PC-3 (cell line): ENCODE data around the gene CTSD. TPM values are rescaled to one million over a fixed set of nuclear protein-coding genes. Genes with fewer than 3 reads are reported as not detected.

Experiments used
- ATAC-seq: fragments of 200-7000 bp; cut with Tn5 transposase; 2 replicates; pipeline ENCODE4 v1.9.1; 2020; ENCODE audit warnings: mild to moderate bottlenecking, moderate library complexity
- BruUV-seq: library from RNA; stranded (reverse); fragments of 400-500 nt; replicated peaks from 2 replicates; lab custom pipeline; 2021; lab: Mats Ljungman, UMichigan
- CTCF ChIA-PET: fragments of 300-600 bp; sonication (Branson Sonifier 250); formaldehyde crosslinking; loops from one replicate; lab custom pipeline; 2022; ENCODE audit warnings: antibody characterized with exemption; lab: Charles Lee
- POLR2A ChIA-PET: fragments of 300-600 bp; sonication (Branson Sonifier 250); formaldehyde crosslinking; loops from one replicate; lab custom pipeline; 2022; ENCODE audit warnings: antibody characterized with exemption; ENCODE audit not compliant: unreplicated experiment; lab: Charles Lee
- DNase-seq: peaks from one replicate; pipeline ENCODE4 v3.0.0-alpha.2; 2015
- H2AFZ ChIP-seq: fragments of 300-600 bp; sonication (generic); 2 replicates; pipeline ENCODE4 v1.6.0; 2016; ENCODE audit warnings: antibody characterized with exemption, low read length
- H3F3A ChIP-seq: fragments of 300-600 bp; sonication (generic); one replicate; pipeline ENCODE4 v1.6.0; 2017; ENCODE audit warnings: antibody characterized with exemption, low read length, control low read depth, mild to moderate bottlenecking; ENCODE audit not compliant: unreplicated experiment
- H3K27ac ChIP-seq: fragments of 300-600 bp; sonication (generic); 2 replicates; pipeline ENCODE4 v1.5.1; 2016; ENCODE audit warnings: mild to moderate bottlenecking, low read length
- H3K27me3 ChIP-seq: fragments of 300-600 bp; sonication (generic); 2 replicates; pipeline ENCODE4 v1.6.1; 2016; ENCODE audit warnings: low read length, mixed read lengths
- H3K36me3 ChIP-seq: fragments of 300-600 bp; sonication (generic); 2 replicates; pipeline ENCODE4 v1.6.1; 2016; ENCODE audit warnings: low read depth, mixed run types, low read length, mixed read lengths
- H3K4me1 ChIP-seq: fragments of 300-600 bp; sonication (generic); 2 replicates; pipeline ENCODE4 v1.5.1; 2016; ENCODE audit warnings: low read length; ENCODE audit not compliant: insufficient read depth
- H3K4me2 ChIP-seq: fragments of 300-600 bp; sonication (generic); 2 replicates; pipeline ENCODE4 v1.6.0; 2016; ENCODE audit warnings: low read length
- H3K4me3 ChIP-seq: fragments of 300-600 bp; sonication (generic); 2 replicates; pipeline ENCODE4 v1.5.1; 2016; ENCODE audit warnings: mild to moderate bottlenecking, low read length, mixed read lengths
- H3K79me2 ChIP-seq: fragments of 300-600 bp; sonication (generic); 2 replicates; pipeline ENCODE4 v1.6.1; 2017; ENCODE audit warnings: low read length, mixed read lengths
- H3K9ac ChIP-seq: fragments of 300-600 bp; sonication (generic); 2 replicates; pipeline ENCODE4 v1.6.0; 2016; ENCODE audit warnings: mild to moderate bottlenecking, low read length
- H3K9me2 ChIP-seq: fragments of 300-600 bp; sonication (generic); replicated peaks from 2 replicates; pipeline ENCODE4 v1.6.1; 2016; ENCODE audit warnings: mixed run types, low read length, mixed read lengths
- H3K9me3 ChIP-seq: fragments of 300-600 bp; sonication (generic); 2 replicates; pipeline ENCODE4 v1.6.1; 2016; ENCODE audit warnings: low read length, mixed read lengths
- H4K20me1 ChIP-seq: fragments of 300-600 bp; sonication (generic); 2 replicates; pipeline ENCODE4 v1.6.1; 2016; ENCODE audit warnings: low read length, mixed read lengths
- EZH2 ChIP-seq: fragments of 300-600 bp; sonication (generic); IDR thresholded peaks from one replicate; pipeline ENCODE4 v1.6.1; 2017; ENCODE audit warnings: antibody characterized with exemption, mild to moderate bottlenecking, low read length; ENCODE audit not compliant: unreplicated experiment
- EZH2phosphoT487 ChIP-seq: fragments of 300-600 bp; sonication (generic); IDR thresholded peaks from 2 replicates; pipeline ENCODE4 v1.6.1; 2018; ENCODE audit warnings: mild to moderate bottlenecking, antibody characterized with exemption, low read length, borderline replicate concordance
- intact Hi-C: fragments of 100-400 bp; cut with micrococcal nuclease; formaldehyde crosslinking; loops from 2 replicates; pipeline ENCODE4 v1.9.0; 2023
- total RNA-seq: library from RNA; depleted of rRNA; stranded (reverse); fragments of >200 nt; gene quantifications from 2 replicates; pipeline ENCODE4 v1.2.3, GENCODE V29; 2014
- TF ChIP-seq, protein P1 (sequence below): fragments of 300-600 bp; sonication (generic); conservative IDR thresholded peaks from 2 replicates; pipeline ENCODE4 v1.5.1; 2017; ENCODE audit warnings: antibody characterized with exemption, low read depth, mild to moderate bottlenecking, low read length

Gene CTSD
- total RNA-seq, 1 experiment from 2014 or later = 308 TPM

DNA sequence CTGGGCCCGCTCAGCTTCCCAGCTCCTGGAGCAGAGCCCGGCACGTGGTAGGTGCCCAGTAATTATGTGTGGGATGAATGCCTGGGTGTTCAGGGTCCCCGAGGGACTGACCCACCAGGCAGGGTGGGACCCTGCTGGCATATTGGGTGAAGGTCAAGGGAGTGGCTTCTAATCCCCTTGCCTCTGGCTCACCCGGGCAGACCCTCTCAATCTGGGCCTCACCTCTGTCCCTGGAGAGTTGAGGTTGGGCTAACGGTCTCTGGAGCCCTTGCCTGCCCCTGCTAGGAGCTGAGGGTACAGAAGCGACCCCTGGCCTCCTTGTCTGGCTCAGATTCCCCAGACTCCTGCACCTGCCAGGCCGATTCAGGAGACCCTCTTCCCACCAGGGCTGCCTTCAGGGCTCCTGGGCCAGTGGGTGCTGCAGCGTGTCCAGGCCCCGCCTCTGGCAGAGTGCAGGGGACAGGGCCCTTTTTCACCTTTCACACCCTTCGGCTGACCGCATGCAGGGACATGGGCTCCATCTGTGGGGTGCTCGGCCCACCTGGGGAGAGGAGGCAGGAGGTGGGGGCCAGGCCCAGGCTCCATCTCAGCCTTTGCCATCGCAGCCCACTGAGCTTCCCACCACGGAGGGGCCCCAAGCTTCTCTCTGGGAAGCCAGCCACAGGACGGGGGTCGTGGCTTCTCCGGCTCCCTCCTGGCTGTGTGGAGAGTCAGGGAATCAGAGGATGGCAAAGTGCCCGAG is 3.8 kb upstream of the CTSD start:
- no peaks in the 10 kb centered on the region for H3K27me3 ChIP-seq
- CTCF ChIA-PET = no interaction called here
- peaks cover 12% of the 10 kb centered on the region for H3K79me2 ChIP-seq
- POLR2A ChIA-PET = no interaction called here
- peaks cover 33% of the 10 kb centered on the region for H3K4me1 ChIP-seq
- intact Hi-C loops = no loop called here
- H3K4me3 ChIP-seq = no peak overlapping the region
- H3K9ac ChIP-seq = no peak overlapping the region
- ATAC-seq = no peak
- no TSS peak for BruUV-seq
- H3K27ac ChIP-seq = no peak overlapping the region
- H2AFZ ChIP-seq = no peak overlapping the region
- H4K20me1 ChIP-seq = no peaks in the 10 kb centered on the region
- no peak for DNase-seq
- TF ChIP-seq, protein P1, sequence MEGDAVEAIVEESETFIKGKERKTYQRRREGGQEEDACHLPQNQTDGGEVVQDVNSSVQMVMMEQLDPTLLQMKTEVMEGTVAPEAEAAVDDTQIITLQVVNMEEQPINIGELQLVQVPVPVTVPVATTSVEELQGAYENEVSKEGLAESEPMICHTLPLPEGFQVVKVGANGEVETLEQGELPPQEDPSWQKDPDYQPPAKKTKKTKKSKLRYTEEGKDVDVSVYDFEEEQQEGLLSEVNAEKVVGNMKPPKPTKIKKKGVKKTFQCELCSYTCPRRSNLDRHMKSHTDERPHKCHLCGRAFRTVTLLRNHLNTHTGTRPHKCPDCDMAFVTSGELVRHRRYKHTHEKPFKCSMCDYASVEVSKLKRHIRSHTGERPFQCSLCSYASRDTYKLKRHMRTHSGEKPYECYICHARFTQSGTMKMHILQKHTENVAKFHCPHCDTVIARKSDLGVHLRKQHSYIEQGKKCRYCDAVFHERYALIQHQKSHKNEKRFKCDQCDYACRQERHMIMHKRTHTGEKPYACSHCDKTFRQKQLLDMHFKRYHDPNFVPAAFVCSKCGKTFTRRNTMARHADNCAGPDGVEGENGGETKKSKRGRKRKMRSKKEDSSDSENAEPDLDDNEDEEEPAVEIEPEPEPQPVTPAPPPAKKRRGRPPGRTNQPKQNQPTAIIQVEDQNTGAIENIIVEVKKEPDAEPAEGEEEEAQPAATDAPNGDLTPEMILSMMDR = no peak
- no peak for TF ChIP-seq EZH2
- no peak for TF ChIP-seq EZH2phosphoT487
- no peaks in the 10 kb centered on the region for H3K9me2 ChIP-seq
- no peaks in the 10 kb centered on the region for H3F3A ChIP-seq
- H3K9me3 ChIP-seq = no peaks in the 10 kb centered on the region
- no peak overlapping the region for H3K4me2 ChIP-seq
- no peaks in the 10 kb centered on the region for H3K36me3 ChIP-seq

DNA sequence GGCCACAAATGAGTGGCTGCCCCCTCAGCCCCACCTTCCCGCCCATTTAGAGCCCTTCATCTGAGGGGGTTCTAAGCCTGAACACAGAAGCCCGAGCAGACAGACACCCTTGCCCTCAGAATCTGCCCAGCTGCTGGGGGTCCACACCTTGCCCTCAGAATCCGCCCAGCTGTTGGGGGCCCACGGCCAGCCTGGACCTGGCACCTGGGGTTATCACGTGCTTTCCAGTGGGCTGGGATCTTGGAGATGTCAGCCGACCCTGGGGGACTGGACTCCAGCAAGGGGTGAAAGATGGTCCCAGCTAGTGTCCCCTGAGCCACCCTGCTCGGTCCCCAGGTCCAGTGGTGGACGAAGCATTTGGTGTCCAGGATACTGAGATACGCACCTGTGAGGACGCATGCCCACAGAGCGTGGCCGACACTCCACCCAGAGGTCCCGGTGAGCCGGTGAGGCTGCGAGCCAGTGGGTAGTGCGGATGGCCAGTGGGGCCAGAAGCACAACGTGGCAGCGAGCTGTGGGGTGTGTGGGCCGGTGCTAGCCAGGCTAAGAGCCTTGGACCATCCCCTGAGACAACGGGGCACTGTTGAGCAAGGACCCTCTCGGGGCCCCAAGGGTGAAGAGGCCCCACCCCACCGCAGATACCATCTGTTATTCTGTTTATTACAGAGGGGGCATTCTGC is 3.1 kb upstream of the CTSD start:
- ATAC-seq (no peak), DNase-seq (no peak)
- Histone ChIP-seq H3K9me2 (no peaks in the 10 kb centered on the region), H3K4me1 (peaks cover 32% of the 10 kb centered on the region), H3K4me2 (no peak overlapping the region), H3K9me3 (no peaks in the 10 kb centered on the region), H3F3A (no peaks in the 10 kb centered on the region), H3K9ac (no peak overlapping the region), H3K4me3 (no peak overlapping the region), H3K27me3 (no peaks in the 10 kb centered on the region), H3K79me2 (peaks cover 19% of the 10 kb centered on the region), H2AFZ (no peak overlapping the region), H4K20me1 (peaks cover 6% of the 10 kb centered on the region; the same call in 1 of the 2 replicates), H3K36me3 (no peaks in the 10 kb centered on the region), H3K27ac (no peak overlapping the region)
- TF ChIP-seq, protein P1 = no peak
- TF ChIP-seq EZH2phosphoT487 (no peak), EZH2 (no peak)
- ChIA-PET CTCF (no interaction called here), POLR2A (no interaction called here)
- intact Hi-C loops = no loop called here
- no TSS peak for BruUV-seq
